B cell (primary cell): ENCODE measurements around the gene SEC24C. TPM values are rescaled to one million over a fixed set of nuclear protein-coding genes. Genes with fewer than 3 reads are reported as not detected.

Experiments used
- ATAC-seq: fragments of 200-7000 bp; cut with Tn5 transposase; one replicate; pipeline ENCODE4 v1.10.0; 2021; ENCODE audit warnings: low read depth, mild to moderate bottlenecking, moderate number of reproducible peaks, moderate library complexity
- CTCF ChIA-PET: fragments of 350-600 bp; sonication (Branson Sonifier 250); formaldehyde crosslinking; loops from one replicate; lab custom pipeline; 2021; ENCODE audit warnings: antibody characterized with exemption, inconsistent platforms; lab: Charles Lee
- POLR2A ChIA-PET: fragments of 350-600 bp; sonication (Branson Sonifier 250); formaldehyde crosslinking; loops from one replicate; lab custom pipeline; 2021; ENCODE audit warnings: antibody characterized with exemption; lab: Charles Lee
- DNase-seq: peaks from one replicate; pipeline ENCODE4 v3.0.0; 2013
- H2AFZ ChIP-seq: 2 replicates; pipeline ENCODE4 v1.6.1; 2012; ENCODE audit warnings: mild to moderate bottlenecking, low read depth, low read length; ENCODE audit not compliant: insufficient read depth, poor library complexity, severe bottlenecking
- H3K27ac ChIP-seq, 2 donors: 1 replicate in 1 of 2; 2 replicates in 1 of 2; pipeline ENCODE4 v1.5.1; 2012 to 2013; ENCODE audit warnings: low read length in 2 of 2, mild to moderate bottlenecking in 2 of 2, moderate library complexity in 1 of 2
- H3K27me3 ChIP-seq, 4 experiments: fragments of 200-600 bp in 1 of 4; sonication (generic) in 1 of 4; replicated peaks in 1 of 4; 1 replicate in 2 of 4; 2 replicates in 2 of 4; pipeline versions ENCODE4 v1.6.1 to v1.7.0; 2013 to 2016; ENCODE audit warnings: low read length in 3 of 4, mild to moderate bottlenecking in 2 of 4, mixed read lengths in 1 of 4, moderate library complexity in 1 of 4; ENCODE audit not compliant: insufficient read depth in 4 of 4, control insufficient read depth in 3 of 4; ENCODE audit errors: control extremely low read depth in 1 of 4
- H3K36me3 ChIP-seq, 2 experiments: replicated peaks in 1 of 2; 1 replicate in 1 of 2; 2 replicates in 1 of 2; pipeline versions ENCODE4 v1.6.1 to v1.7.1; 2013; ENCODE audit warnings: low read length in 1 of 2; ENCODE audit not compliant: insufficient read depth in 2 of 2, control insufficient read depth in 1 of 2; ENCODE audit errors: control extremely low read depth in 1 of 2, extremely low read depth in 1 of 2
- H3K4me1 ChIP-seq, 2 donors: fragments of 200-600 bp in 1 of 2; sonication (generic) in 1 of 2; 1 replicate in 1 of 2; 2 replicates in 1 of 2; pipeline versions ENCODE4 v1.5.1 to v1.6.1; 2013 to 2017; ENCODE audit warnings: low read length in 2 of 2; ENCODE audit not compliant: control insufficient read depth in 2 of 2, insufficient read depth in 2 of 2
- H3K4me2 ChIP-seq: replicated peaks from 2 replicates; pipeline ENCODE3; 2012; ENCODE audit warnings: mild to moderate bottlenecking, low read depth, low read length; ENCODE audit not compliant: poor library complexity, severe bottlenecking
- H3K4me3 ChIP-seq, 5 experiments: fragments of 200-600 bp in 1 of 5; sonication (generic) in 1 of 5; 1 replicate in 3 of 5; 2 replicates in 2 of 5; pipeline versions ENCODE4 v1.5.1 to v1.7.0; 2011 to 2016; ENCODE audit warnings: low read length in 4 of 5, mild to moderate bottlenecking in 4 of 5, low read depth in 2 of 5, control low read depth in 1 of 5, moderate library complexity in 1 of 5; ENCODE audit not compliant: insufficient read depth in 1 of 5; ENCODE audit errors: control extremely low read depth in 1 of 5, extremely low read depth in 1 of 5
- H3K79me2 ChIP-seq: fragments of 200-600 bp; sonication (generic); one replicate; pipeline ENCODE4 v1.6.0; 2016; ENCODE audit warnings: low read length; ENCODE audit not compliant: control insufficient read depth, insufficient read depth
- H3K9ac ChIP-seq: fragments of 200-600 bp; sonication (generic); 2 replicates; pipeline ENCODE4 v1.6.1; 2017; ENCODE audit warnings: mild to moderate bottlenecking, low read length, moderate library complexity
- H3K9me3 ChIP-seq, 3 donors: one replicate each; pipeline versions ENCODE4 v1.6.1 to v1.7.1; 2013; ENCODE audit warnings: low read length in 2 of 3; ENCODE audit not compliant: control insufficient read depth in 2 of 3, insufficient read depth in 1 of 3; ENCODE audit errors: control extremely low read depth in 1 of 3
- H4K20me1 ChIP-seq: 2 replicates; pipeline ENCODE4 v1.6.0; 2012; ENCODE audit warnings: mild to moderate bottlenecking, low read length; ENCODE audit not compliant: insufficient read depth, control insufficient read depth, poor library complexity, severe bottlenecking
- H3K27ac Mint-ChIP-seq: one replicate; pipeline ENCODE4 v1.8.0; 2021; ENCODE audit warnings: mixed read lengths
- H3K27me3 Mint-ChIP-seq: one replicate; pipeline ENCODE4 v1.8.0; 2021; ENCODE audit warnings: mixed read lengths
- H3K4me1 Mint-ChIP-seq: one replicate; pipeline ENCODE4 v1.8.0; 2021; ENCODE audit warnings: mixed read lengths
- H3K4me3 Mint-ChIP-seq: one replicate; pipeline ENCODE4 v1.8.0; 2021; ENCODE audit warnings: mixed read lengths
- H3K9me3 Mint-ChIP-seq: one replicate; pipeline ENCODE4 v1.8.0; 2022; ENCODE audit warnings: mixed read lengths; ENCODE audit not compliant: insufficient read depth
- EZH2 ChIP-seq: IDR thresholded peaks from 2 replicates; pipeline ENCODE4 v1.6.1; 2012; ENCODE audit warnings: borderline replicate concordance, low read depth, mild to moderate bottlenecking, moderate library complexity, low read length; ENCODE audit not compliant: insufficient read depth, poor library complexity, severe bottlenecking
- WGBS: methylation state at CpG from one replicate; pipeline ENCODE4 v1.1.5; 2013; ENCODE audit warnings: missing lambda C conversion rate; ENCODE audit not compliant: insufficient coverage; 5-methylcytosine and 5-hydroxymethylcytosine counted together
- intact Hi-C: fragments of 100-400 bp; cut with micrococcal nuclease; formaldehyde crosslinking; loops from one replicate; pipeline ENCODE4 v1.10.0; 2022
- polyA plus RNA-seq: library from polyadenylated mRNA; depleted of rRNA; stranded (reverse); fragments of >200 nt; gene quantifications from 2 replicates; pipeline ENCODE4 v1.2.3, GENCODE V29; 2012
- total RNA-seq, 2 donors: library from RNA; stranded (reverse); fragments of 120-200 nt in 1 of 2; gene quantifications; 1 replicate in 1 of 2; 2 replicates in 1 of 2; pipeline versions ENCODE4 v1.2.3 to v1.2.4, GENCODE V29; 2013 to 2022
- TF ChIP-seq, protein P1 (sequence below): fragments of 200-600 bp; IDR thresholded peaks from one replicate; pipeline ENCODE4 v1.8.0; 2022; ENCODE audit warnings: antibody characterized with exemption, mild to moderate bottlenecking

Gene SEC24C
- total and polyA plus RNA-seq, 2 donors (not counting 1 experiment from before 2014, with no cell fraction given), result 60.2 to 78.7 TPM

DNA sequence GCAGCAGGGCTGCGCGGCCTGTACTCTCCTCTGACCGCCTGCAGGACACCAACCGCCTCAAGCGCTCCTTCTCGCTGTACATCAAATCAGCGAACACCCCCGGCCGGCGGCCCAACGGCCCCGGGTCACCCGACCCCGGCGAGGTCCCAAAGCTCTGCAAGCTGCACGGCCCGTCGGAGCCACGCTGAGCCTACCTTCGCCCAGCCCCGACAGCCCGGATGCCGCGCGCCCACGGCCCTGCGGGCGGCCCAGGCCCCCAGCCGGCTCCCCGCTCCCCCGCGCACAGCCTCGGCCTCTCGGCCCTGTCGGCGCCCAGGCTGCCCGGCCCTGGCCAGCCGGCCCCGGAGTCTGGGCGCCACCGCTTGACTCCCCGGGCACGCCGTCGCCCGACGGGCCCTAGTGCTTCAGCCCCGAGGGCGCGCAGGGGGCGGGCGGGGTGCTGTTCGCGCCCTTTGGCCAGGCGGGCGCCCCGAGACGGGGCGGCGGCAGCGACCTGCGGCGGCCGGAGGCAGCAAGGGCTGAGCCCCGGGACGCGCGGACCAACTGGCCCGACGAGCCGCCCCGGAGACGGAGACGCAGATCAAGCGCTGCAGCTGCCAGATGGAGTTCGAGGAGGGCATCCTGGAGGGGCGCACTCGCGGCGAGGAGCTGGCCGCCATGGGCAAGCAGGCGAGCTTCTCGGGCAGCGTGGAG, 11.1 kb upstream of the SEC24C start:
- Mint-ChIP-seq H3K27me3 (no peaks in the 10 kb centered on the region), H3K27ac (no peak overlapping the region), H3K9me3 (no peaks in the 10 kb centered on the region), H3K4me3 (no peak overlapping the region), H3K4me1 (peaks cover 20% of the 10 kb centered on the region)
- H3K4me2 ChIP-seq, result no peak overlapping the region
- H3K4me1 ChIP-seq, result peaks cover 7 to 8% of the 10 kb centered on the region in 2 donors
- ChIA-PET CTCF (interaction anchor here (3.5 kb wide), 1 partner anchor 10 kb away, joined by 19 read pairs; the partner anchor contains the start of gene SEC24C), POLR2A (interaction anchor here (0.6 to 0.7 kb wide), 2 partner anchors 40 to 480 kb away, joined by 3 to 8 read pairs; no protein-coding TSS in a partner anchor)
- H3K4me3 ChIP-seq, result no peak overlapping the region
- H3K9ac ChIP-seq, result no peak overlapping the region
- intact Hi-C loops, result no loop called here
- no peak overlapping the region for H2AFZ ChIP-seq
- H3K36me3 ChIP-seq, result peaks cover 0 to 3% of the 10 kb centered on the region in 2 experiments
- H3K79me2 ChIP-seq, result peaks cover 37% of the 10 kb centered on the region
- WGBS, result 98% methylated on average over 75 of the region's 84 CpGs
- no peaks in the 10 kb centered on the region for H3K9me3 ChIP-seq
- DNase-seq (no peak), ATAC-seq (no peak)
- no peaks in the 10 kb centered on the region for H4K20me1 ChIP-seq
- no peak overlapping the region for H3K27ac ChIP-seq
- TF ChIP-seq, protein P1, sequence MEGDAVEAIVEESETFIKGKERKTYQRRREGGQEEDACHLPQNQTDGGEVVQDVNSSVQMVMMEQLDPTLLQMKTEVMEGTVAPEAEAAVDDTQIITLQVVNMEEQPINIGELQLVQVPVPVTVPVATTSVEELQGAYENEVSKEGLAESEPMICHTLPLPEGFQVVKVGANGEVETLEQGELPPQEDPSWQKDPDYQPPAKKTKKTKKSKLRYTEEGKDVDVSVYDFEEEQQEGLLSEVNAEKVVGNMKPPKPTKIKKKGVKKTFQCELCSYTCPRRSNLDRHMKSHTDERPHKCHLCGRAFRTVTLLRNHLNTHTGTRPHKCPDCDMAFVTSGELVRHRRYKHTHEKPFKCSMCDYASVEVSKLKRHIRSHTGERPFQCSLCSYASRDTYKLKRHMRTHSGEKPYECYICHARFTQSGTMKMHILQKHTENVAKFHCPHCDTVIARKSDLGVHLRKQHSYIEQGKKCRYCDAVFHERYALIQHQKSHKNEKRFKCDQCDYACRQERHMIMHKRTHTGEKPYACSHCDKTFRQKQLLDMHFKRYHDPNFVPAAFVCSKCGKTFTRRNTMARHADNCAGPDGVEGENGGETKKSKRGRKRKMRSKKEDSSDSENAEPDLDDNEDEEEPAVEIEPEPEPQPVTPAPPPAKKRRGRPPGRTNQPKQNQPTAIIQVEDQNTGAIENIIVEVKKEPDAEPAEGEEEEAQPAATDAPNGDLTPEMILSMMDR, result no peak
- H3K27me3 ChIP-seq, result no peaks in the 10 kb centered on the region

DNA sequence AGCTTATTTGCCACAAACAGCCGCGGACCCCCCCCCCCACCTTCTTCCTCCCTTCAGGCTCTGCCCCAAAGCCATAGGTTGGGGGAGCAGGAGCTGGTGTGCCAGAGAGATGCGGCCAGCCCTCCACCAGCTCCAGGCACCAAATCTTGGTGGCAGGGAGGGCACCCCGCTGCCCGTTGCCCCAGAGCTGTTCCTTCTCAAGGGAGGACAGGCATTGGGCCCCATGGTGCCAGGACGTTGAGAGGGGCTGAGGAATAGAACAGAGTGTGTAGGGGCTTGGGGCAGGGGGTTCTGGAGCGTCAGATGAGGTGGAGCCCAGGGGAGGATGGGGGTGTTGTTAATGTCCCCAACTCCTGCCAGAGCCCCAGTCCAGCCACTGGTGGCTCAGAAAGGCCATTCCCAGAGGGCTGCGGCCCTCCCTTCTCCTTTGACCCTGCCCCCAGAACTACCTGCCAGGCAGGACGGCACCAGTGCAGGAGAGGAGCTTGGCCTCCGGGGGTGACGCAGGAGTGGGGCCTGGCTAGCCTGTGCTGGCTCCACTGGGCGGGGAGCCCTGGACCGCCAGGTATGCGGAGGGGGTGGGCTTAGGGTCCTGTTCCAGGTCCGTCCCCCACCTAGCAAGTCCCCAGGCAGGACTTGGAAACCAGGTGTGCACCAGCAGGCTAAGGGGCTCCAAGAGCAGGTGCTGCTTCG, 10.0 kb upstream of the SEC24C start:
- Histone ChIP-seq H3K79me2 (peaks cover 35% of the 10 kb centered on the region), H3K4me1 (peaks cover 7 to 8% of the 10 kb centered on the region in 2 donors), H3K4me2 (no peak overlapping the region), H2AFZ (no peak overlapping the region), H3K9ac (no peak overlapping the region), H3K27me3 (no peaks in the 10 kb centered on the region), H3K4me3 (no peak overlapping the region), H4K20me1 (no peaks in the 10 kb centered on the region), H3K9me3 (no peaks in the 10 kb centered on the region), H3K27ac (no peak overlapping the region), H3K36me3 (peaks cover 0 to 3% of the 10 kb centered on the region in 2 experiments)
- CTCF ChIA-PET, result no interaction called here
- POLR2A ChIA-PET, result interaction anchor here (0.6 to 0.7 kb wide), 3 partner anchors 39 to 481 kb away, joined by 3 to 8 read pairs (median 3); no protein-coding TSS in a partner anchor
- Mint-ChIP-seq H3K9me3 (no peaks in the 10 kb centered on the region), H3K27ac (no peak overlapping the region), H3K4me3 (no peak overlapping the region), H3K4me1 (peaks cover 20% of the 10 kb centered on the region), H3K27me3 (no peaks in the 10 kb centered on the region)
- no peak for ATAC-seq
- intact Hi-C loops, result no loop called here
- no peak for DNase-seq
- TF ChIP-seq EZH2, result no peak
- TF ChIP-seq, protein P1, result no peak
- 92% methylated on average over 14 of the region's 16 CpGs for WGBS
